SK-N-SH (cell line): ENCODE results near the gene DGCR2.

Experiments
- CTCF ChIP-seq: fragments of 200-600 bp; sonication (generic); IDR thresholded peaks from 2 replicates; pipeline ENCODE4 v1.6.1; 2017; ENCODE audit warnings: antibody characterized with exemption, mild to moderate bottlenecking, moderate library complexity
- EP300 ChIP-seq, 2 experiments: IDR thresholded peaks; 2 replicates each; pipeline versions ENCODE4 v1.4.0 to v1.6.1; 2012; ENCODE audit warnings: borderline replicate concordance in 1 of 2, low read depth in 1 of 2, low read length in 1 of 2
- EZH2phosphoT487 ChIP-seq: fragments of 200-600 bp; sonication (generic); IDR thresholded peaks from 2 replicates; pipeline ENCODE4 v1.6.1; 2017; ENCODE audit warnings: low read depth, mixed run types, mild to moderate bottlenecking, antibody characterized with exemption, moderate library complexity, borderline replicate concordance
- FOSL2 ChIP-seq: IDR thresholded peaks from 2 replicates; pipeline ENCODE4 v1.4.0; 2012; ENCODE audit warnings: low read depth, mild to moderate bottlenecking, moderate library complexity, borderline replicate concordance
- FOXJ3 ChIP-seq: sonication (generic); formaldehyde crosslinking; IDR thresholded peaks from 2 replicates; pipeline ENCODE4 v1.5.1; 2020; ENCODE audit warnings: mild to moderate bottlenecking, missing genetic modification reagents
- FOXM1 ChIP-seq: IDR thresholded peaks from 2 replicates; pipeline ENCODE4 v1.4.0; 2012; ENCODE audit warnings: low read depth, mild to moderate bottlenecking
- JUND ChIP-seq: IDR thresholded peaks from 2 replicates; pipeline ENCODE4 v1.4.0; 2012
- NRF1 ChIP-seq: IDR thresholded peaks from 2 replicates; pipeline ENCODE4 v1.6.1; 2012; ENCODE audit warnings: low read depth, mild to moderate bottlenecking, low read length
- POLR2AphosphoS5 ChIP-seq: IDR thresholded peaks from 2 replicates; pipeline ENCODE4 v1.6.1; 2012; ENCODE audit warnings: low read depth, low read length
- RAD21 ChIP-seq: IDR thresholded peaks from 2 replicates; pipeline ENCODE4 v1.6.1; 2012; ENCODE audit warnings: mild to moderate bottlenecking, low read length
- TAF1 ChIP-seq: IDR thresholded peaks from 2 replicates; pipeline ENCODE4 v1.6.1; 2012; ENCODE audit warnings: low read depth, mild to moderate bottlenecking, low read length, moderate library complexity, borderline replicate concordance
- YY1 ChIP-seq: IDR thresholded peaks from 2 replicates; pipeline ENCODE4 v1.4.0; 2012; ENCODE audit warnings: low read depth, mild to moderate bottlenecking

DNA sequence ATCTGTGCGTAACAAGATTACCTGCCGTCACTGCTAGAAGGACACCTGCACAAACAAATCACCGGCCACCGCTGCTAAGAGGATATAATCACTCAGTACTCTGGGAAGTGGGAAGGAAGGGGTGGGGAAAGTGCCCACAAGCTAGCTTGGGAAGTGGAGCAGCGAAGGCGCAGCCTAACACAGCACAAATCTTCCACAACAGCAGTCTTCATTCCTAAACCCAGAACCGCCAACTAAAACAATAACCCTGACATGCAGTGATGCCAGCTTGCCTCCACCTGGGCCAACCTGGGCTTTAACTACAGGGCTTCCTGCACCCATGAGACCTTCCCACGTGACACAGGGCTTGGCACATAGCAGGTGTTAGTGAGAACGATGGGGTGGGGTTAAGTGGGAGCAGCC lies 5.1 kb downstream of the DGCR2 start:
- no peak for TF ChIP-seq CTCF
- no peak for TF ChIP-seq JUND
- no peak for TF ChIP-seq YY1
- no peak for TF ChIP-seq POLR2AphosphoS5
- no peak for TF ChIP-seq FOXM1
- no peak for TF ChIP-seq FOXJ3 (CRISPR knock-in tag)
- no peak for TF ChIP-seq RAD21
- TF ChIP-seq FOSL2: no peak
- TF ChIP-seq EP300 (IDR thresholded peaks at IDR 0.05; ENCODE audit: borderline replicate concordance in 1 of 2, low read depth in 1 of 2, low read length in 1 of 2): no peak
- TF ChIP-seq TAF1: no peak
- TF ChIP-seq EZH2phosphoT487: no peak
- TF ChIP-seq NRF1: no peak
